AG20443 (cell line): ENCODE data around the gene TUBGCP6.

Source experiments
- DNase-seq: peaks from one replicate; pipeline ENCODE4 v3.0.0; 2012; ENCODE audit warnings: low spot score, mixed read lengths

Gene TUBGCP6

DNA sequence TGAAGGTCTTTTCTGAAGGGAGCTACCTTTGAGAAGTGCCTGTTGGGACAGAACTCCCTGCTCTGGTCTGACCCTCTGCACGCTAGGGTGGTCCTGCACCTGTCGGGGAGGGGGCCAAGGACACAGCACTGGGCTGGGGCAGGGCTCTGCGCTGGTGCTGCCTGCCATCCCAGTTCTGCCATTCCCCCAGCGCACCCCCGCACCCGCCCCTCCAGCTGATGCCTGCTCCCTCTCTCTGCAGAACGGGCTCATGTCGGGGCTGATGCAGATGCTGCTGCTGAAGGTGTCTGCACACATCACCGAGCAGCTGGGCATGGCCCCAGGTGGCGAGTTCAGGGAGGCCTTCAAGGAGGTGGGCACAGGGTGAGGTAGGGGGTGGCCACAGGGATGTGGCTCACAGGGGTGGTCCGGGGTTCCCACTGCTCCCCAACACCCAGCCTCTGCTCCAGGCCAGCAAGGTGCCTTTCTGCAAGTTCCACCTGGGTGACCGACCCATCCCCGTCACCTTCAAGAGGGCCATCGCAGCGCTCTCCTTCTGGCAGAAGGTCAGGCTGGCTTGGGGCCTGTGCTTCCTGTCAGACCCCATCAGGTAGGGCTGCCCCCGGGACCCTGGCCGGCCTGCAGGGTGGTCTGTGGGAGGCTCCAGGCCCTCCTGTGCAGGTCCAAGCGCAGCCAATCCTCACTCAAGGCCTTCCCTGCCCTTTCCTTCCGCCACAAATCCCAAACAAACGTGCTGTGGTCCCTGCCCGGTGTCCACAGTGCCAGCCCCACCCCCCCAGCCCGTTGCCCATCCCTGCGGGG lies 47.6 kb downstream of the TUBGCP6 start:
- DNase-seq: no peak

GRCh38 chr22:50196256-50196655 lies 48.6 kb downstream of the TUBGCP6 start:
- no peak for DNase-seq

DNA sequence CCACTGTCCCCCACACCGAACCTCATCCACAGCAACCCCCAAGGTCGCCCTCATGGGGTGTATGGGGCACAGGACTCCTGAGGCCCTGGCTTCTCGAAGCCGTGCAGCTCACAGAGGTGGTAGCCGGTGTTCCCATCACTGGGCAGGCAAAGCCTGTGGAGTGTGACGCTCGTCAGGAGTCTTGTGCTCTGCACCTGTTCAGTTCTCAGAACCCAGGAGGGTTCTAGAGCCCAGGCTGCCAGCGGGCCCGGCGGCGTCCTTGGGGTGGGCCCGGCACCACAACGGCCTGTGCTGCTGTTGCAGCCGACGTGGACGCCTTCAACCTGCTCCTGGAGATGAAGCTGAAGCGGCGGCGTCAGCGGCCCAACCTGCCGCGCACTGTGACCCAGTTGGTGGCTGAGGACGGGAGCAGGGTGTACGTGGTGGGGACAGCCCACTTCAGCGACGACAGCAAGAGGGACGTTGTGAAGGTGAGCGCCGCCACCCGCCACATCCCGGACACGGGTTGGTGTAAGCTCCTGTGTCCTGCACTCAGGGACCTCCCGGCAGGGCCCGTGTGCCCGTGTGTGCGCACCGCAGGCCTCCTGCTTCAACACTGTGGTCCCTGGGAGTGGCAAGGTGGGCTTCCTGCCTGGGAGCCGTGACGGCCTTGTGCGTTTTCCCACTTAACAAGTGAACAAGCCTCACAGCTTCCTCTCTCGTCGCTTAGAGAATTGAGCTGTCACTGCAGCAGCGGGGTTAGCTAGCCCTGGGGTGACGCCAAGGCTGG lies 50.6 kb downstream of the TUBGCP6 start:
- DNase-seq: no peak

DNA sequence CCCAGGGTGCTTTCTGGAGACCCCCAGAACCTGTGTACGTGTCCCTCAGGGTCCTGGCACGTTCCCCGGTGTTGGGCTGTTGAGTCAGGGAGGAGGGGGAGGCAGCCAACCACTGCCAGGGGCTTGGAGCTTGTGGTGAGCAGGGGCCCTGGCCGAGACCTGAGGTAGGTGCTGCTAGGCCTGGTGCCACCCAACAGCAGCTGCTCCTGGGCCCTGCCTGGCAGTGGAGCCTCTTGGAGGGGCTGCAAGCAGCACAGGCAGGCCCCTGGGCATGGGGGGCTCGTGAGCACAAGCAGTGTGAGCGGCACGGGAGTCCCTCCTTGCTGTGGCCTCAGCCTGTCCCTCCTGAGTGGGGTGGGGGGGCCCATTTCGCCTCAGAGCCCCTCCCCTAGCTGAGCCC lies 51.2 kb downstream of the TUBGCP6 start:
- DNase-seq: no peak

- no peak for DNase-seq
Measured at GRCh38 chr22:50192436-50193204, 52.2 kb downstream of the TUBGCP6 start.

DNA sequence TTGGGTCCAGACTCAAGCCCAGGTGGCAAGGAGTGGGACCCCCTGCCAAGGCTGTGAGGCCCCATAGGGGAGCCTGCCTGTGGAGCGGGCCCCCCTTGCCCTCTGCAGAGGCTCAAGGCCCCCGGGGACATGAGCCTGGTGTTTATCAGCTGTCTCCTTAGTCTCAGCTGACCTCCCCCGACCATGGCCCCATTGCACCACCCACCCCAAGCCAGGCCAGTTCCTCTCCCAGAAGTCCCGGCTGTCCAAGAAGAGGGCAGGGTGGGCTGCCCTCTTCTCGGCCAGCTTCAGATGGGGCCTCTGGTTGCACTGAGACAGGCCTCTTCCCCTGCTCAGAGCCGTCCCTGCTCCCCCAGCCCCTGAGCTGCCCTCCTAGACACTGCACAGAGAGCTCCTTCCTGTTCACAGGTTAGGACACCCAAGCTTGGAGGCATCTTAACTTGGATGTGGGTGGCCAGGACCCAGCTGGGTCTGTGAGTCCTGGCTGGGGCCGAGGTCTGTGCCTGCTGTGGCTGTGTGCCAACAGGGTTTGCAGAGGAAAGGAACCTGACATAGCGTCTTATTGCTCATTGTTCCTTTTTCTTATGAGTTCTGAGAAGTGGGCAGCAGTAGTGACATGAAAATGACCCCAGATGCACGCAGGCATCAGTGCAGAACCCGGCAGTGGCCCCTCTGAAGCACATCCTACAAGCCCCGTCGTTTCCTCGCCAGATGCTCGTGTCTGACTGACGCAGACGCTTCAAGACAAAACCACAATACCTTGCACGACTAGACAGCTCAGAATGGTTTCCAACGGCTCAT lies 53.7 kb downstream of the TUBGCP6 start:
- no peak for DNase-seq

DNA sequence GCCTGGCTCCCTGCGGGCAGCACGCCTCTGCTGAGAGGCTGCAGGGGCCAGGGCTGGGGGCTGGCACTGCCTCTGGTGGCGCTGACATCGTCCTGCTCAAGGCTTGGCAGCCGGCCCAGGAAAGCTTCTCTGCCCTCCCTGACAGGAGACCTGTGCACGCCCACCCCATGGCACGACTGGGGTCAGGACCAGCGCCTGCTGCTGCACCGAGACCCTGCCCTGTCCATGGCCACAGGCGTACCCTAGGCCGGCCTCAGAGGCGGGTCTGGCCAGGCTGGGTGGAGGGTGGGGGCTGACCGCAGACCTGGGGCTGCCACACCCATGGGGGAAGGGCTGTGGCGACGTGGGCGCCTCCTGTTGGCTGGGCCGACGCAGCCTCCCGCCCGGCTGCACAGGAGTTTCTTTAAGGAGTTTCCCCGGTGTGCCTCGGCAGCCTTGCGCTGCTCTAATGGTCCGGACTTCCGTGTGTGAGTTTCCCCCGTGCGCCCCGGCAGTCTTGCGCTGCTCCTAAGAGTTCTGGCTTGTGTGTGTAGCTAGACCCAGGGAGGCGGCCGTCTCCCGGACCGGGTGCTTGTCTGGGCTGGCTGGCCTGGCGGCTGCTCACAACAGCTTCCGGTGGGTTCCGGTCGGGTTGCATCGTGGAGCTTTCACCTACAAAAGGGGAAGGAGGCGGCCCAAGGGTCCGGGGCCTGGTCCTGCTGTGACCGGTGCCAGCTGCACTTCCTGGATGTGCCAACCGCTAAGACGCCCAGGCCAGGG lies 54.5 kb downstream of the TUBGCP6 start:
- peak; percentile 83 for DNase-seq

DNA sequence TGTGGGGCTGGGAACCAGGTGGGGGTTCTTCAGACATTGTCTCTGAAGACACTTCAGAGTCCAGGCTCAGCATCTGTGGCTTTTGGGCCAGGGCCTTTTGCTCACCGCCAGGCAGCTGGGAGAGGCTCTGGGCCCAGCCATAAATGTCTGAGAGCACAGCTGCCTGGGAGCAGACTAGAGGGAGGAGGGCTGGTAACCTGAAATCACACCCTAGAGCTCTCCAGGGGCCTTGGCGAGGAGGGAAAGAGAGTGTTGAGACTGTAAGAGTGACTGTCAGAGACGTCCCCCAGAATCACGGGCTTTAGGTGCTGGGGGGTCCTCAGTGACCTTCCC lies 55.0 kb downstream of the TUBGCP6 start:
- peak; percentile 34 for DNase-seq

DNA sequence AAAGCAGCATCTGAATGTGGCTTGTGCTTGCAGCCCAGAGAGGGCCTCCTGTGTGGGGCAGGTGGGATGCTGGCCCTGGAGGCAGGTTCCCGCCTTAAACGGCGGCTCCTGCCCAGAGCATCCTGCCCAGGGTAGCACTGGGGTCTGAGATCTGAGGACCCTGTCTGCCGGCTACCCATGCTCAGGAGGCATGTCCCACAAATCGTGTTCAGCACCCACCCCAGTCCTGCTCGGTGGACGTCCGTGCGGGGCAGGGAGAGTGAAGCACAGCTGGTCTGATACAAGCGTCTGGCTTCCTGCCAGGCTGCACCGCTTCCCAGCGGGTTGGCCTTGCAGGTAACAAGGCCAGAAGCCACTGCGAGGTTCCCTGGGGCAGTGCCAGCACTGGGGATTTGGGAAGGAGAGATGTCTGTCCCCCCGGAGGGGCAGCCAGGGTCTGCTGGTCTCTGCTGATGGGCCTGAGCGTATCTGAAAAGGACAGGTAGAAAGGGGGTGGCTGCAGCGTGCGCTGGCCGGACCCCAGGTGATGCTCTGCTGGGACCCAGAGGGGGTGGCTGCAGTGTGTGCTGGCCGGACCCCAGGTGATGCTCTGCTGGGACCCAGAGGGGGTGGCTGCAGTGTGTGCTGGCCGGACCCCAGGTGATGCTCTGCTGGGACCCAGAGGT lies 55.5 kb downstream of the TUBGCP6 start:
- DNase-seq: no peak

GRCh38 chr22:50188356-50188755 lies 56.5 kb downstream of the TUBGCP6 start:
- DNase-seq: no peak

DNA sequence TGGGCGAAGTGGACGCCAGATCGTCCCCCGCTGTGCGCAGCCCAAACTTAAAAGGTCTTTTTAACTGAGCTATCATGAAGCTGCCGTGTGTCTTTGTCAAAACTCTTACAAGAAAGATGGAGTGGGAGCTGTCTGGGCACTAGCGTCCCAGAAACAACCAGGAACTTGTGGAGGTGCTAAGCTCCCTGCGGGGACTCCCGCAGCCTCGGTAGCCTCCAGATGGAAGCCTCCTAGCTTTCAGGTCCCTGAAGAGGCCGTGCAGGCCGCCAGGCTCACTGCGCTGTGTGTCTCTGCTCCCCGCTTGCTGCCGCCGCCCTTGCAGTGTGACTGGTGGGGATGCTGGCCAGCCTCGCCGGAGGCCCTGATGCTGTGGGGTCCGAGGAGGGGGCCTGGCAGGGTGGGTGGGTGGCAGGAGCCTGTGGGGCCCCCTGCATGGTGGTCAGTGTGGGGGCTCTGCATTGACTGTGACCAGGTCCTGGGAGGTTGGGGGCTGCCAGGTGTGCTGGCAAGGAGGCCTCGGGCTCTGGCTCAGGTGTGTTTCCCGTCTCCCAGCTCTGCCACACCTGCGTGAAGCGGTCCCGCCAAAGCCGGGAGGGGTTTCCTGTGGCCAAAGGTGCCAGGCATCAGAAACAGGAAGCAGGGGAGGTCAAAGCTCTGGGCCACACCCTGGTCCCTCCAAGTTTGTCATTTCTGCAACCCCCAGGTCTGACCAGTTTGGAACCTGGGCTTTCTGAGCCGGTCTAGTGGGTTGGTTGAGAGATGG lies 57.9 kb downstream of the TUBGCP6 start:
- DNase-seq: peak; percentile 39

- no peak for DNase-seq
Measured at GRCh38 chr22:50186181-50186714, 58.6 kb downstream of the TUBGCP6 start.

DNA sequence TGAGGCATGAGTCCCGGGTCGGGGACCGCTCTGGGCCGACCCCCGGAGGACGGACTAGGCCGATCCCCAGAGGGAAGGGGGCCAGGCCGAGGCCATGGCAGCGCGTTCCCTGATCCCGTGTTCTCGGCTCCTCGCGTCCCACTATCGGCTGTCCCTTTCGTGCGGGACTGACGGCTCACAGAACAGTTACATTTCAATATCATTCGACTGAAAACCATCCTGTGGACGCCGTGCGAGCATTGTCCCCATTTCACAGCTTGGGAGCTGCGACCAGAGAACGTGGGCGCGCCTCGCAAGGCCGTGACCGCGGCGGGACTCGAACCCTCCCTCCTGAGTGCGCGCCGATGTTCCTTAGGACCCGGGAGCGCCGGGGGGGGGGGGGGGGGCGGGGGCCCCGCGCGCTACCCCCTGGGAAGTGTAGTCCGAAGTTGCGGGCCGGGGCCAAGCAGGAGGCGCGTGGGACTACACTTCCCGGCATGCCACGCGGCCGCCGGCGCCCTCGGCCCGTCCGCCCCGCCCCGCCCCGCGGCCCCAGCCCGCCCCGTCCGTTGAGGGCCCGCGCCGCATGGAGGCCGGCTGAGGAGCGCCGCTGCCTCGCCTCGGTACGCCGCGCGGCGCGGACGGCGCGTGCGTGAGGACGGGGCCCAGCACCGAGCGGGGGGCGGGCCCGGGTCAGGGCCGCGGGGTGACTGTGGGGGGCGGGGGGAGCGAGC lies 59.3 kb downstream of the TUBGCP6 start, which contains the start of gene TRABD:
Gene TRABD, plus strand, starts transcription at position 539 of the 713 bp plus-strand sequence. CDS start 7,148 bp downstream, outside the sequence.
- peak; percentile 98 for DNase-seq

- DNase-seq: no peak
Measured at GRCh38 chr22:50184902-50185374, 59.9 kb downstream of the TUBGCP6 start.

DNA sequence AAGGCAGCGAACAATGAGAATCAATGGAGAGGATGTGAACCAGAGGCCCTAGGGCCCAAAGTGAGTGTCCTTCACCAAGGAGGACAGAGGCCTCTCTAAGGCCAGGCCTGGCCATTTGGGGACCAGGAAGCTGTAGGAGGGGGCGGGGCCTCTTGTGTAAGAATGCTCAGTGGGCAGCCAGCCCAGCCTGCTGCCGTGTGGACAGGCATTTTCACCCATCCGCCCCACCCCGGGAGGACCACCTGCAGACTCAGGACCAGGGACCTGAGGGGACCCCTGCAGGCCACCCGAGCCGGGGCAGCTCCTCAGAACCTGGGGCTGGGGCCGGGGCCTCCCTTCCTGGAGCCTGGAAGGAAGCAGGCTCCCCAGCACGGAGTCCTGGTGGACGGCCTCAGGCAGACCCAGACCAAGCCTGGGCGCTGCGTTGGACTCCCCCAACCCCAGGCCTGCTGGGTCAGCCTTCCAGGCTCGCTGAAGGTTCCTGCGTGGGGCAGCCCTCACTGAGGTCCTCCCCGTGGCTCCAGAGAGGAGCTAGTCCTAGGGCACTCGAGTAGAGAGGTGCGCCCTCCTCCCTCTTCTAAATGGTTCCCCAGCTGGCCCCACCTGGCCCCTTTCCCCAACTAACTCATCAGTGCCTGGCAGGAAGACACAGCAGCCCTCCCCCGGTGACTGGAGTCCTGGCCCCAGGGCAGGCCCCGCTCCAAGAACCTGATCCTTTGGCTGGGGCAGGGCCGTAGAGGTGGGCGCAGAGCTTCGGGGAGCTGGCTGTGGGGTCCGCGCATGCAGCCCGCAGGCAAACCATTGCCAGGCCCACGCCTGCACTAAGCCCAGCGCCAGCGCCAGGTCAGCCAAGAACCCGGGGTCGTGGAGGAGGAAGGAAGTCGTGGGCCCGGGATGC lies 60.6 kb downstream of the TUBGCP6 start:
- peak; percentile 77 for DNase-seq

GRCh38 chr22:50183141-50183971 lies 61.5 kb downstream of the TUBGCP6 start:
- DNase-seq: no peak
